NCI-H187 (cell line): Measurements from ENCODE around the gene PARP4.
"Not testable (repeated sequence)": the region's sequence is repeated elsewhere in the genome, so short reads cannot be mapped to it uniquely, and the experiment has no call there.

Experiments used
- DNase-seq, 2 experiments: peaks; one replicate each; lab custom pipeline; 2025; lab: John Stamatoyannopoulos, UW

PARP4 gene

DNA sequence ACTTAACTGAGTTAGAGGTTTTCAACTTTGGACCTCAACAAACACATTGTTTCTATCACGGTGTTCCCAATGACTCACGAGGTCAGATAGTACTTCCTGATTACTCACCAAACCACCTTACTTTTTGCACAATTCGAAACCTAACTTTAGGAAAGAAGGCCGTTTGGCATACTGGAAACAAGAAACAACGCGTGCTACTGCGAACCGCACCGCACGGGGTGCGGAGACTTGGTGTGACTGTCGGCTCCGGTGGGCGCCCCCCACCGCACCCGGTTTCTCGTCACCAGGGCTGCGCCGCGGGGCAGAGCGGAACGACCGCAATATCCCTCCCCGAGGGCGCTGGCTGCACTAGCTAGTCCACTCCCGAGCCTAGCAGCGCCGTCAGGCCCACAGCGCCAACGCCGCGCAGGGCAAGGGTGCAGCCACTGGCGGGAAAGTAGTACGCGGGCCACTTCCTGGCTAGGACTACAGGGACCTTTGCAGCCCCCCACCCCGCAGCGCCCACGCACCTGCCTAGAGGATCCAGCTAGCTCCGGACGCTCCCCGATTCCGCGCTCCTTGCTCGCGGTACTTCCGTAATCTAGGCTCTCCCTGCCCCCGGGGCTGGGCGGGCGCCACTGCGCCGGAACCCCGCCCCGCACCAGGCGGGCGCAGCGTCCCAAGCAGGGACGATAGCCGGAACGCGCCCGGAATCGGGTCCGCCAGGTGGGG is at the start of gene PARP4:
Gene PARP4 (minus strand): TSS at position 582 of the 711 bp plus-strand sequence. CDS start 9,002 bp downstream, outside the sequence.
- peak; percentile 18 to 23 for DNase-seq

GRCh38 chr13:24560579-24561187 is 48.1 kb upstream of the PARP4 start:
- DNase-seq, result not testable (repeated sequence)

DNA sequence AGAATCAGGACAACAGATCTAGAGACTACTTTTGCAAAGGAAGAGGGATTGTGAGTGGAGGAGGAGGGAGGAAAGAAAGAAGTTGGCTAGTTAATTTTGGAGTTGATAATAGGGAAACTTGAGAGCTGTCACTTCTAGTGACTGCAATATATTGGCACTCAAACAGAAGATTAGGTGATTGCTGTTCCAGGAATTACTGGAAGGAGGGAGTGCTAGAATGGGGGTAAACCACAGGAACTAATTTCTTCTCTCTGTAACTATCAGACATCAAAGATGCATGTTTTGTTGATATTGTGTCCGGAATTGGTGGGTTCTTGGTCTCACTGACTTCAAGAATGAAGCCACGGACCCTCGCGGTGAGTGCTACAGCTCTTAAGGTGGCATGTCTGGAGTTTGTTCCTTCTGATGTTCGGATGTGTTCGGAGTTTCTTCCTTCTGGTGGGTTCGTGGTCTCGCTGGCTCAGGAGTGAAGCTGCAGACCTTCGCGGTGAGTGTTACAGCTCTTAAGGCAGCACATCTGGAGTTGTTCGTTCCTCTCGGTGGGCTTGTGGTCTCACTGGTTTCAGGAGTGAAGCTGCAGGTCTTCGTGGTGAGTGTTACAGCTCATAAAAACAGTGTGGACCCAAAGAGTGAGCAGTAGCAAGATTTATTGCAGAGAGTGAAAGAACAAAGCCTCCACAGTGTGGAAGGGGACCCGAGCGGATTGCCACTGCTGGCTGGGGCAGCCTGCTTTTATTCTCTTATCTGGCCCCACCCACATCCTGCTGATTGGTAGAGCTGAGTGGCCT is 47.0 kb upstream of the PARP4 start:
- not testable (repeated sequence) for DNase-seq

- no peak for DNase-seq
These were observed 44.5 kb upstream of the PARP4 start for GRCh38 chr13:24557081-24557480.

DNA sequence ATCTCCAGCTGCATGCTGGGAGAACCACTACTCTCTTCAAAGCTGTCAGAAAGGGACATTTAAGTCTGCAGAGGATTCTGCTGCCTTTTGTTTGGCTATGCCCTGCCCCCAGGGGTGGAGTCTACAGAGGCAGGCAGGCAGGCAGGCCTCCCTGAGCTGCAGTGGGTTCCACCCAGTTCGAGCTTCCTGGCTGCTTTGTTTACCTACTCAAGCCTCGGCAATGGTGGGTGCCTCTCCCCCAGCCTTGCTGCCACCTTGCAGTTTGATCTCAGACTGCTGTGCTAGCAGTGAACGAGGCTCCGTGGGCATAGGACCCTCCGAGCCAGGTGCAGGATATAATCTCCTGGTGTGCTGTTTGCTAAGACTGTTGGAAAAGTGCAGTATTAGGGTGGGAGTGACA is 41.3 kb upstream of the PARP4 start:
- not testable (repeated sequence) for DNase-seq

DNA sequence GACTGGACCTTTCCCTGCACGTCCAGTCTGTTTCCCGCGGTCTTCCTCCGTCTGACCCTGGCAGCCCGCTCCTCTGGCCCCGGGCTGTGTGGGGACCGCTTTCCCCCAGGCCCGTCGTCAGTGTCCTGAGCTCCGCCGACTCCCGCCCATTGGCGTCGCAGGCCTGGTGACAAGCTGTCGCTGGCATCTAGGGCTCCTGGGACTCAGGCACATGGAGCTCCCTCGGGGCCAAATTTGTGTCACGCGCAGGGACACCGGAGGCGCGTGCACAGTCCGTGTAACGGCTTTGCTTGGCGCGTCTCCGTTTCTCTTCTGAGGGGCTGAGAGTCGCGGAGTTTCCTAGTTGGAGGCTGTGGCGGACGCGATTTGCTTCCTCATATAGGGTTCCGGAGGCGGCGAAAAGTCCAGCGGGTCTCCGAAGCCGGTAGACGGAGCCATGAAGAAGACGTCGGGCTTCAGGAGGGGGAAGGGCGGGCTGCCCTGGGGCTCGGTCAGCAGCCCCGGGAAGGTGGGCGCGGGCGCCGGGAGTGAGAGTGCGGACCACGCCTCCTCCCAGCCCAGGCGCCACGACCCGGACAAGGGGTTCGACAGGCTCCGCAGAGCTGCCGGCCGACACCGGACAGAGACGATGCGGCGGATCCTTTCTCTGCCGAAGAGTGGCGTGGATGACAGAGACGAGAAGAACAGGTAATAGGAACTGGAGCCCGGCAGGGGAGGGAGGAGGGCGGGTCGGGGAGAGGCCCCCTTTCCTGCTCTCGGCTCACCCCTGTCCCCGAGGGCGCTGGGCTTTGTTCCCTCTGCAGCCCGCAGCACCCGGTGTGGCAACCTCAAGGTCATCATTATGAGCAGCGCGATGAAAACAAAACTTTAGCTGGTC is 29.1 kb upstream of the PARP4 start:
- not testable (repeated sequence) for DNase-seq

DNA sequence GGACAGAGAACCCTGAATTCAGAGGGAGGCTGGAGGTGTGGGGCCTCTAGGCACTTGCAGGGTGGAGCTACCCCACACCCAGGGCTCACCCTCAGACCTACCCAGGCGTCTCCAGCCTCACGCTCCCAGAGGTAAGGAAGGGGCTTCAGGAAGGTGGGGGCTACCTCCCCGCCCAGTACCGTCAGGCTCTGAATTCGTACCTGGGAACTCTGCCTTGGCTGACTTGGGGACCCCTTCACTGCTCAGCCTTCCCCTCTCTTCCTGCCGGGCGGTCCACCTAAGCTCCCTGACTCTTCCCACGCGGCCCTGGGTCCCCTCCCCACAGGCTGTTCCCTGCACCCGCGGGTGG is 28.5 kb upstream of the PARP4 start:
- no peak for DNase-seq

DNA sequence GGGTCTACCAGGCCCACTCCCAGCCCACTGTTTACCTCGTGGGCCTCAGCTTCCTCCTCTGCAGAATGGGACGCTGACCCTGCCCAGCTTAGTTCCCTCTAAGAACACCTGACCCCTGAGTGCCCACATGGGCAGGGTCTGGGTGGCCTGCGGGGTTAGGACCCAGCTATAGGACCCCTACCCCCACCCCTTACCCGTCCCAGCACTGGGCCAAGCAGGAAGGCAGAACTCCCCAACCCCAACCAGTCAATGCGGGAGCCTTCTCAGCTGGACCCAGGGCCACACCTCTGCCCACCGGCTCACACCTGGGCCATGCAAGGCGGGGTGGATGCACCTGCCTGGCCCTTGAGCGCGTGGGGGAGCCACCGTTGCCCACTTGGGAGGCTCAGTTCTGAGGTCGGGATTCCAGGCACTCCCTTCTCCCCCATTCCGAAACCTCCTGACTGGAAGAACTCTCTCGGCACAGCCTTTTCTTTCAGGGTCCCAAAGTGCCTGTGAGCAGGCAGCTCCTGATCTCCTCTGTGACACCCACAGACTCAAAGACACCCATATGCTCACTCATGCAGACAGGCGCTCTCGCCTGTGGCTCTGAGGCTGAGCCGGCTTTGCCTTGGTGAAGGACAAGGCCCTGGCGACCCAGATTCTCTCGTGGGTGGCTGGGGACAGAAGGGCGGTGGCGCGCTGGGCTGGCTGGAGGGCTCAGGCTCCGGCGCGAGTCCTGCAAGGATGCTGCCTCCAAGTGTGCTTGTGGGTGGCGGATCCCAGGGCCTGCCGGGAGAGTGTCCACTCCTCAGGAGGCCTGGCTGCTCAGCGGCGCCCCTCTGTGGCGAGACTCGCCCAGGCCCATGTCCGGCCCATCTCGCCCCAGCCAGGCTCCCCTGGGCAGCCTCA is 27.9 kb upstream of the PARP4 start:
- DNase-seq, result no peak

DNA sequence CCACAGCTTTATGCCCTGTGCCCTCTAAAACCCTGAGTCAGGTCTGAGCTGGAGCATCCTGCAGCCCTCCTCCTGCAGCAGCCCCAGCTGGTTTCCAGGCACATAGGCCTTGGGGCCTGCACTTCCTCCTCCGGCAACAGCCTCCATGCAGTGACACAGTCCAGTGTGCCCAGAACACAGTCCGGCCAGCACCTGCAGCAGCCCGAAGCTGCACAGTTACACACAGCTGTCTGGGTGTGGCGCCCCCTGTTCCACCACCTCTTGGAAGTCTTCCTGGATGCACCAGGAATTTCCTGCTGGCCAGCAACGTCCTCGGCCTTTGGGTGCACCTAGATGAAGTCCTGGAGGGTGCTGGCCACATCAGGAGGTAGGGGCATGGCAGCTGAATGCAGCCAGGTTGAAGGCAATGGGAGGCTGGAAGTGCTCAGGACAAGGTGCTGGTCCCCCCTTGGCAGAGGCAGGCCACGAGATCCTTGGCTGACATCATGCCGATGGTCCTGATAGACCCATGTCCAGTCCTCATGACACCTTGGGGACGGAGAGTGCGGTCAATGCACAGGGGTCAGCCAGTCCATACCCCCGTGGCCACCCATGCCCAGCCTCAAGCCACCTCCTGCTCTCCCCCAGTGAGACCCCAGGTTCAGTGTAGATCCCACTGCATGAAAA is 27.1 kb upstream of the PARP4 start:
- no peak for DNase-seq

GRCh38 chr13:24529478-24529877 is 16.9 kb upstream of the PARP4 start:
- DNase-seq, result no peak

DNA sequence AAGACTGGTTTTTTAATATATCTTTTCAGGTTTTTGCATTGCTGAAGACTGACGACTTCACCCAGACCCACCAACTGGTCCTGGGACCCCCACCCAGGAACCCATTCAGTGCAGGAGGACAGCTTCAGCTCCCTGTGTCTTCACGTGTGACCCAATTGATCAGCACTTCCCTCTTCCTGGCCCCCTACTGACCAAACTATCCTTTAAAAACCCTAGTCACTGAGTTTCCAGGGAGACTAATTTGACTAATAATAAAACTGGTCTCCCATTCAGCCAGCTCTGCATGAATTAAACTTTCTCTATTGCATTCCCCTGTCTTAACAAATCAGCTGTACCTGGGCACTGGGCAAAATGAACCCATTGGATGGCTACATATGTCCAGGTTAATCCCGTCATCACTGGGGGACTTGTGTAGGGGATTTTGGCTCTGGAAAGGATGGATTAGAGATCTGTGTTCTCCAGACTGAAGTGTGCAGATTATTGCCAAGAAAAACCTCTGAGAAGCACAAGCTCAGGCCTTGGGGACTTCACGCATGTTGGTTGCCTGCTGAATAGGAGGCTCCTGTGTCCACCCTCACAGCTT is 16.3 kb upstream of the PARP4 start:
- DNase-seq, result no peak

- no peak for DNase-seq
These were observed 14.7 kb upstream of the PARP4 start for GRCh38 chr13:24527266-24527775.

- no peak for DNase-seq
These were observed 8.2 kb upstream of the PARP4 start for GRCh38 chr13:24520733-24521132.

DNA sequence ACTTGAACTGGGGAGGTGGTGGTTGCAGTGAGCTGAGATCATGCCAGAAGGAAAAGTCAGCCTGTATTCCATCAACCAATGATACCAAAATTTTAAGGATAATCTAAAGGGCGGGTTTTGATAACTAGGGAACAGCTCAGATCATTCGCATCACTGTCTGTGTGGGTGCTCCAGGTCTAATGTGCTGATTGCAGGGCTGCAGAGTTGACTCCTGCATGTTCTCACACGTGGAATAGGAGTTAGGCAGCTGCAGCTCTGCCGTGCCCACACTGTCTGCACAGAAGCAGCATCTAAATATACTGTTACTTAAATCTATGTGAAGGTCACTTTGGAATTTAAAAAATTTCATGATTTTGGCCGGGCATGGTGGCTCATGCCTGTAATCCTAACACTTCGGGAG is 4.3 kb upstream of the PARP4 start:
- DNase-seq, result no peak

DNA sequence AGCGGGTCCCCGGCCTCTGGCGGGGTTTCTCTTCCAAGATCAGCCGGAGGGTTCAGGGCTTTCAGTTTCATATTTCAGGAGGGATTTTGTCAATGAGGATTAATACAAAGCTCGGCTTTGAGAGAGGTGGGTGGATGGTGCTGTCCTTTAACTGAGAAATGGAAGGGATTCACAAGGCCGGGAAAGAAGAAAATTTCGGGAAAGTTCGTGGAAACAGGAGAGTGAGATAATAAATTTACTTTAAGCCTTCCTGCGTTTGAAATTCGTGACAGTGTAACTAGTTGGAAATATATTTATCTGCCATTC is 283 bp upstream of the PARP4 start:
- DNase-seq, result no peak

DNA sequence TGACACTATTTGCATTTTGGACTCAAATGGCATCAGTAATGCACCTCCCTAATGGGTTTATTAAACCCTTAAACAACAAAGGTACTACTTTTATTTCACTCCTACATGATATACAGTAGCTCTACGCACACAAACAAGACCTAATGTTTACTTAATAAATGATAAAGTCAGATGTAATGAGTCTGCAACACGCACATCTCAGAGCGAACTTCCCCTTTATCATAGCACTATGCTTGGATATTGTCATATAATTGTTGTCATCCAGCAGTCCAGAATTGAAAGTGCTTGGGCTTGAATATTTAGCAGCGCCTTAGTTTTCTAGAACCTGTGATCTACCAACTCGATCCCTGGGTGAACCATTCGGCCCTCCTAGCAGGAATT is 772 bp downstream of the PARP4 start:
- no peak for DNase-seq

DNA sequence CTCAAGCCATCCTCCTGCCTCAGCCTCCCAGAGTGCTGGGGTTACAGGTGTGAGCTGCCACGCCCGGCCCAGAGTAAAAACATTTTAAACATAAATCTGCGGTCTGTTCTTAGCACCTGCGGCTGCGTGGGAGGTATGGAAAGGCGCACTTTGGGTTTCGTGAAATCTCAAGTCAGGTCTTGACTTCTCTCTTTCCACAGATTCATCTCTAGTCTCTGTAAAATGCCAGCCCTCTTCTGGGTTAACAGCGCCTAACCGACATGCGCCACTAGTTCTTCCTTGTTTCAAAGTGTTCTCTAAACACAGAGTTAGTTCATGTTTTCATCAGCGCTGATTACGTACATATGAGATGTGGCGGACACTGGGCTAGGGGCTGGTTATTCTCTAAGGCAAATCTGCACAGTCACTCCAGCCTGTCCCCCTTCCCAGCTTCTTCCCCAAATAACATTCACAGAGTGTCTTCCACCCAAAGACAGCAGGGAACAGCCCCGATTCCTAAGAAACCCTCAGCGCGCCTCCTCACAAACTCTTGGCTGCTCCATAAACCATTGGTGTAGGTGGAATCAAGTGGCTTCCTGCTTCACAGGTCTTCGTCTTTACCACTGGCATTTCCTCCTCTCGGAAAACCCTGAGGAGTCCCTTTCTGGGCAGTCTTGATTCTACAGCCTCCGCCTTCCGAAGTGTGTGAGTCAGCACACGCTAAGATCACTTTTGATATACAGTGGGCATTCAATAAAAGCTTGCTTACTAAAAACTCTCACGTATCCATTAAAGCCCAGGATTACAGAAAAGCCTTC is 1.4 kb downstream of the PARP4 start:
- DNase-seq, result no peak

GRCh38 chr13:24506698-24507335 is 5.8 kb downstream of the PARP4 start:
- DNase-seq, result no peak

GRCh38 chr13:24506283-24506682 is 6.3 kb downstream of the PARP4 start:
- DNase-seq, result not testable (repeated sequence)
